K562 (cell line): ENCODE data around the gene GABRQ. TPM values are rescaled to one million over a fixed set of nuclear protein-coding genes. Genes with fewer than 3 reads are reported as not detected.

Source experiments
- ATAC-seq: fragments of 200-7000 bp; cut with Tn5 transposase; 3 replicates; pipeline ENCODE4 v1.9.1; 2020; ENCODE audit warnings: moderate library complexity
- BruUV-seq: library from RNA; stranded (reverse); fragments of 400-500 nt; replicated peaks from 2 replicates; lab custom pipeline; 2021; lab: Mats Ljungman, UMichigan
- CTCF ChIA-PET: fragments of 300-600 bp; formaldehyde crosslinking; extraction: SDS; loops from one replicate; lab custom pipeline; 2021; ENCODE audit warnings: low intra/inter-chr PET ratio; lab: Yijun Ruan, JAX
- POLR2A ChIA-PET: fragments of 300-600, 350-650 bp; sonication (Branson Sonifier 250); formaldehyde crosslinking; extraction: SDS; loops from one replicate; lab custom pipeline; 2021; ENCODE audit warnings: antibody characterized with exemption, inconsistent platforms; lab: Yijun Ruan, JAX
- DNase-seq, 4 experiments: peaks; one replicate each; pipeline versions ENCODE4 v3.0.0 to v3.0.0-alpha.2; 2011 to 2018; ENCODE audit warnings: low spot score in 3 of 4, mixed read lengths in 3 of 4; ENCODE audit errors: extremely low read depth in 1 of 4
- FAIRE-seq: peaks from 2 replicates; lab custom pipeline; 2011; peaks lifted over from hg19 to GRCh38; lab: Jason Lieb, UNC
- H2AFZ ChIP-seq: 2 replicates; pipeline ENCODE4 v1.6.0; 2011; ENCODE audit warnings: low read depth, low read length, control low read depth, inconsistent platforms
- H3K27ac ChIP-seq: fragments of 200-600 bp; 3 replicates; pipeline ENCODE4 v1.8.0; 2011; ENCODE audit warnings: low read depth, mild to moderate bottlenecking, control low read depth, inconsistent platforms, low read length, moderate library complexity, mixed read lengths; ENCODE audit errors: extremely low read depth
- H3K27me3 ChIP-seq, 2 experiments: fragments of 300-600 bp in 1 of 2; 2 replicates in 1 of 2; 3 replicates in 1 of 2; pipeline versions ENCODE4 v1.6.0 to v1.8.0; 2011; ENCODE audit warnings: inconsistent platforms in 2 of 2, low read length in 2 of 2, mild to moderate bottlenecking in 1 of 2, mixed read lengths in 1 of 2, moderate library complexity in 1 of 2; ENCODE audit not compliant: control insufficient read depth in 2 of 2, insufficient read depth in 2 of 2
- H3K36me3 ChIP-seq: fragments of 300-600 bp; 3 replicates; pipeline ENCODE4 v1.8.0; 2011; ENCODE audit warnings: mild to moderate bottlenecking, low read length, inconsistent platforms; ENCODE audit not compliant: control insufficient read depth, insufficient read depth
- H3K4me1 ChIP-seq, 2 experiments: fragments of 200-600 bp in 1 of 2; replicated peaks in 1 of 2; 2 replicates in 1 of 2; 3 replicates in 1 of 2; pipeline versions ENCODE4 v1.5.1 to v1.8.0; 2011; ENCODE audit warnings: inconsistent platforms in 2 of 2, low read length in 2 of 2, mild to moderate bottlenecking in 1 of 2, mixed read lengths in 1 of 2, moderate library complexity in 1 of 2; ENCODE audit not compliant: control insufficient read depth in 2 of 2, insufficient read depth in 2 of 2
- H3K4me2 ChIP-seq: 2 replicates; pipeline ENCODE4 v1.6.1; 2011; ENCODE audit warnings: low read length, control low read depth, inconsistent platforms, mixed read lengths; ENCODE audit not compliant: insufficient read depth
- H3K4me3 ChIP-seq: fragments of 200-600 bp; sonication (generic), shearing (Covaris generic); 2 replicates; pipeline ENCODE4 v1.5.1; 2016; ENCODE audit warnings: control low read depth, inconsistent platforms
- H3K79me2 ChIP-seq: fragments of 200-600 bp; 3 replicates; pipeline ENCODE4 v1.8.0; 2011; ENCODE audit warnings: low read length, inconsistent platforms; ENCODE audit not compliant: control insufficient read depth, insufficient read depth
- H3K9ac ChIP-seq, 2 experiments: 2 replicates each; pipeline versions ENCODE4 v1.6.0 to v1.6.1; 2011; ENCODE audit warnings: low read depth in 2 of 2, low read length in 2 of 2, control low read depth in 1 of 2, inconsistent platforms in 1 of 2, mild to moderate bottlenecking in 1 of 2, mixed read lengths in 1 of 2; ENCODE audit not compliant: insufficient read depth in 1 of 2
- H3K9me1 ChIP-seq: one replicate; pipeline ENCODE4 v1.6.0; 2011; ENCODE audit warnings: inconsistent platforms, mild to moderate bottlenecking, low read length, moderate library complexity; ENCODE audit not compliant: control insufficient read depth, insufficient read depth
- H3K9me3 ChIP-seq: replicated peaks from 2 replicates; pipeline ENCODE4 v1.5.1; 2011; ENCODE audit warnings: low read depth, low read length, inconsistent platforms; ENCODE audit not compliant: control insufficient read depth, insufficient read depth
- H4K20me1 ChIP-seq: replicated peaks from 2 replicates; pipeline ENCODE4 v1.6.1; 2011; ENCODE audit warnings: low read length, inconsistent platforms, mixed read lengths; ENCODE audit not compliant: control insufficient read depth, insufficient read depth
- FOSL1 ChIP-seq: fragments of 200-800 bp; sonication (Bioruptor generic); conservative IDR thresholded peaks from 2 replicates; pipeline ENCODE4 v1.6.1; 2016; ENCODE audit warnings: missing genetic modification characterization, missing compliant biosample characterization
- MAFG ChIP-seq: fragments of 450-650 bp; conservative IDR thresholded peaks from 2 replicates; pipeline ENCODE4 v1.6.1; 2016; ENCODE audit warnings: missing genetic modification characterization, missing compliant biosample characterization
- NFE2 ChIP-seq: IDR thresholded peaks from 2 replicates; pipeline ENCODE4 v1.6.1; 2014; ENCODE audit warnings: antibody characterized with exemption, low read depth
- PHB ChIP-seq: fragments of 250-450 bp; sonication (Bioruptor Pico); IDR thresholded peaks from 2 replicates; pipeline ENCODE4 v1.5.0; 2021
- SMARCA4 ChIP-seq: fragments of 450-650 bp; IDR thresholded peaks from 2 replicates; pipeline ENCODE4 v1.6.1; 2016
- STAG1 ChIP-seq: sonication (generic); formaldehyde crosslinking; IDR thresholded peaks from 2 replicates; pipeline ENCODE4 v1.5.0; 2020; ENCODE audit warnings: missing genetic modification reagents, borderline replicate concordance
- TFAM ChIP-seq: fragments of 250-450 bp; sonication (Bioruptor Pico); conservative IDR thresholded peaks from 2 replicates; pipeline ENCODE4 v1.5.0; 2021; ENCODE audit warnings: mild to moderate bottlenecking, moderate library complexity
- XRCC3 ChIP-seq: fragments of 450-650 bp; IDR thresholded peaks from 2 replicates; pipeline ENCODE4 v1.6.1; 2017; ENCODE audit warnings: mild to moderate bottlenecking, moderate library complexity
- YY1 ChIP-seq, 3 experiments: IDR thresholded peaks; 2 replicates each; pipeline ENCODE4 v1.6.1; 2011; ENCODE audit warnings: low read length in 2 of 3, mild to moderate bottlenecking in 2 of 3, moderate library complexity in 2 of 3, borderline replicate concordance in 1 of 3, control low read depth in 1 of 3, low read depth in 1 of 3; ENCODE audit not compliant: insufficient read depth in 3 of 3, insufficient replicate concordance in 2 of 3, control insufficient read depth in 1 of 3, insufficient read length in 1 of 3; ENCODE audit errors: extremely low read depth in 1 of 3
- ZFX ChIP-seq: sonication (generic); formaldehyde crosslinking; IDR thresholded peaks from 2 replicates; pipeline ENCODE4 v1.8.0; 2022; ENCODE audit warnings: mild to moderate bottlenecking, missing genetic modification reagents, moderate library complexity
- ZNF785 ChIP-seq: fragments of 250-450 bp; sonication (Bioruptor Pico); IDR thresholded peaks from 2 replicates; pipeline ENCODE4 v1.4.0; 2020; ENCODE audit warnings: mild to moderate bottlenecking
- ZZZ3 ChIP-seq: fragments of 450-650 bp; IDR thresholded peaks from 2 replicates; pipeline ENCODE4 v1.6.1; 2016; ENCODE audit warnings: antibody characterized with exemption, mild to moderate bottlenecking, moderate library complexity
- WGBS: fragments of 100-300 bp; shearing (Covaris generic); methylation state at CpG from one replicate; pipeline ENCODE4 v1.1.6; 2016; ENCODE audit warnings: low coverage, mixed read lengths; ENCODE audit not compliant: insufficient coverage; ENCODE audit errors: missing lambda C conversion rate; 5-methylcytosine and 5-hydroxymethylcytosine counted together
- in situ Hi-C: fragments of 300-500 bp; cut with MboI; formaldehyde crosslinking; loops from 4 replicates; pipeline ENCODE4 v1.15.0; 2018; ENCODE audit warnings: inconsistent platforms, mixed read lengths
- intact Hi-C: fragments of 100-400 bp; cut with micrococcal nuclease; formaldehyde crosslinking; loops from 2 replicates; pipeline ENCODE4 v1.14.2; 2022
- polyA plus RNA-seq, 8 experiments: library from polyadenylated mRNA; depleted of rRNA in 4 of 8; stranded (reverse) in 5 of 8; unstranded in 3 of 8; fragments of >200 nt; fragmentation: Nextera tagmentation in 2 of 8; fragmentation: Illumina TruSeq in 1 of 8; extraction: Ambion mirVana in 2 of 8; extraction: Trizol in 1 of 8; gene quantifications; 2 replicates each; pipeline versions ENCODE4 v1.2.1 to v1.2.3, GENCODE V29; 2011 to 2014; ENCODE audit warnings: inconsistent platforms in 1 of 8, missing spikeins in 1 of 8
- total RNA-seq, 7 experiments: library from RNA; depleted of rRNA in 6 of 7; stranded (reverse); fragments of >200 nt in 6 of 7; fragmentation: Illumina TruSeq in 2 of 7; extraction: Trizol in 2 of 7; gene quantifications; 2 replicates each; pipeline versions ENCODE4 v1.2.1 to v1.2.3, GENCODE V29; 2011 to 2021; ENCODE audit warnings: low replicate concordance in 1 of 7
- TF ChIP-seq, protein P1 (sequence below): fragments of 250-450 bp; sonication (Bioruptor Pico); IDR thresholded peaks from 2 replicates; pipeline ENCODE4 v1.5.0; 2021; ENCODE audit warnings: mild to moderate bottlenecking, borderline replicate concordance
- TF ChIP-seq, protein P2 (sequence below): fragments of 250-450 bp; sonication (Bioruptor Pico); IDR thresholded peaks from 2 replicates; pipeline ENCODE4 v1.8.0; 2022; ENCODE audit warnings: inconsistent platforms
- TF ChIP-seq, protein P3 (sequence below): sonication (generic); formaldehyde crosslinking; IDR thresholded peaks from 2 replicates; pipeline ENCODE4 v1.8.0; 2022; ENCODE audit warnings: missing genetic modification reagents, mild to moderate bottlenecking, borderline replicate concordance

Gene GABRQ
- total and polyA plus RNA-seq, 9 of the 15 experiments (the other 6 are each of a cell fraction or from before 2014, with no cell fraction given), result 0.25 to 3.2 (median 1.8) TPM

DNA sequence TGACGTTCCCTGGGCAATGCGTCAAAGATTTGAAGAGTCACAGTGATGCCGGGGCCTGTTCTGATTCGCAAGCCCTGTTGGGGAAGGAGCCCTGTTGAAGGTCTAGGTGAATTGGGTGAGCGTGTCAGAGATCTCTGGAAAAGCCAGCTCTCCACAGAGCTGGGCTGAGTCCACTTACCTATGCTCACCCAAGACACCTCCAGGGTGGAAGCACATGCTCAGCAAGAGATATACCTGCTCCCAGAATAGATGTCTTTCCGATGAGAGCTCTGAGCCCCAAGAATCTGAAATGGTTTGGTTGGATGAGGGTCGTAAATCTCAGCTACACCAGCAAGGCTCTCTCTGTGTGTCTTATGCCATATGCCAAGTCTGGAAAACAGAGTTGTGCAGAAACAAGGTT, 1.7 kb downstream of the GABRQ start (continued):
- TF ChIP-seq, protein P1, sequence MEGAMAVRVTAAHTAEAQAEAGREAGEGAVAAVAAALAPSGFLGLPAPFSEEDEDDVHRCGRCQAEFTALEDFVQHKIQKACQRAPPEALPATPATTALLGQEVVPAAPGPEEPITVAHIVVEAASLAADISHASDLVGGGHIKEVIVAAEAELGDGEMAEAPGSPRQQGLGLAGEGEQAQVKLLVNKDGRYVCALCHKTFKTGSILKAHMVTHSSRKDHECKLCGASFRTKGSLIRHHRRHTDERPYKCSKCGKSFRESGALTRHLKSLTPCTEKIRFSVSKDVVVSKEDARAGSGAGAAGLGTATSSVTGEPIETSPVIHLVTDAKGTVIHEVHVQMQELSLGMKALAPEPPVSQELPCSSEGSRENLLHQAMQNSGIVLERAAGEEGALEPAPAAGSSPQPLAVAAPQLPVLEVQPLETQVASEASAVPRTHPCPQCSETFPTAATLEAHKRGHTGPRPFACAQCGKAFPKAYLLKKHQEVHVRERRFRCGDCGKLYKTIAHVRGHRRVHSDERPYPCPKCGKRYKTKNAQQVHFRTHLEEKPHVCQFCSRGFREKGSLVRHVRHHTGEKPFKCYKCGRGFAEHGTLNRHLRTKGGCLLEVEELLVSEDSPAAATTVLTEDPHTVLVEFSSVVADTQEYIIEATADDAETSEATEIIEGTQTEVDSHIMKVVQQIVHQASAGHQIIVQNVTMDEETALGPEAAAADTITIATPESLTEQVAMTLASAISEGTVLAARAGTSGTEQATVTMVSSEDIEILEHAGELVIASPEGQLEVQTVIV (CRISPR knock-in tag), result no peak
- TF ChIP-seq XRCC3, result no peak
- TF ChIP-seq, all 486 proteins: peak for 0

DNA sequence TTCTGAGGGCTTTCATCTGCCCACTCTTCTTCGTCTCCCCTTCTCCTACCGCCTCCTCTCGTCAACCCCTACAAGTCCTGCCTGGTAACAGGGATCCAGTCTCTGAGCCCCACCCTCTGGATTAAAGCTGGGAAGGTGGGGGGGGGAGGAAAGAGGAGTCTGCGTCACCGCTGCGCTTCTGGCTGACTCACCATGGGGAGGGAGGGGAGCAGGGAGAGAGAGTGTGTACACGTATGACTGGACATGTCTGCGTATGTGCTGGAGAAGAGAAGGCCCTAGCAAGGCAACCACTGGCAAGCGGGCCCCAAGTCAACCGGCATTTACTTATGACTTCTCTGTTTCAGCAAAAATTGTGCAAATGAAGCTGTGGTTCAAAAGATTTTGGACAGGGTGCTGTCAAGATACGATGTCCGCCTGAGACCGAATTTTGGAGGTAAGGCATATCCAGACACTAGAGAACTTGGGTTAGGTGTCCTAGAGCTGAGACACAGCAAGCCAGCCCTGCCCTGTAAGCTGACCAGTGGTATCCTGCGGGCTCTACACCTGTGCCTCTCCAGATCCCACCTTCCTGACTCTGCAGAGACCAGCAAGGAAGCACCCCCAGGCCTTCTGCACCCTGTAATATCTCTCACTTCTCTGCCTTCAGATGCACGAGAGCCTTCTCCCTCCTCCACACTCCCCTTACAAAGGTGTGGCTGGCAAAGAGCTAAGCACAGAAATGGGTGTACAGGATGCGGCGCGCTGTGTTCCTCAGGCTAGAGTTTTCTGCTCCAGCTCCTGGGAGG, 2.5 kb downstream of the GABRQ start:
- in situ Hi-C loops, result loop anchor here (5.0 kb wide), 1 partner anchor 888 kb away; no protein-coding TSS in a partner anchor
- POLR2A ChIA-PET, result interaction anchor here (0.6 kb wide), 1 partner anchor 173 kb away, joined by 5 read pairs; no protein-coding TSS in a partner anchor
- FAIRE-seq, result peak; percentile 84
- no peak for TF ChIP-seq PHB (CRISPR knock-in tag)
- TF ChIP-seq ZNF785 (CRISPR knock-in tag), result no peak
- peak; percentile 94 for TF ChIP-seq FOSL1
- no peak for TF ChIP-seq TFAM (CRISPR knock-in tag)
- peak; percentile 71 for TF ChIP-seq MAFG
- no peak for TF ChIP-seq STAG1 (CRISPR knock-in tag)
- TF ChIP-seq, protein P2, sequence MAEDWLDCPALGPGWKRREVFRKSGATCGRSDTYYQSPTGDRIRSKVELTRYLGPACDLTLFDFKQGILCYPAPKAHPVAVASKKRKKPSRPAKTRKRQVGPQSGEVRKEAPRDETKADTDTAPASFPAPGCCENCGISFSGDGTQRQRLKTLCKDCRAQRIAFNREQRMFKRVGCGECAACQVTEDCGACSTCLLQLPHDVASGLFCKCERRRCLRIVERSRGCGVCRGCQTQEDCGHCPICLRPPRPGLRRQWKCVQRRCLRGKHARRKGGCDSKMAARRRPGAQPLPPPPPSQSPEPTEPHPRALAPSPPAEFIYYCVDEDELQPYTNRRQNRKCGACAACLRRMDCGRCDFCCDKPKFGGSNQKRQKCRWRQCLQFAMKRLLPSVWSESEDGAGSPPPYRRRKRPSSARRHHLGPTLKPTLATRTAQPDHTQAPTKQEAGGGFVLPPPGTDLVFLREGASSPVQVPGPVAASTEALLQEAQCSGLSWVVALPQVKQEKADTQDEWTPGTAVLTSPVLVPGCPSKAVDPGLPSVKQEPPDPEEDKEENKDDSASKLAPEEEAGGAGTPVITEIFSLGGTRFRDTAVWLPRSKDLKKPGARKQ (CRISPR knock-in tag), result no peak
- TF ChIP-seq, protein P3, sequence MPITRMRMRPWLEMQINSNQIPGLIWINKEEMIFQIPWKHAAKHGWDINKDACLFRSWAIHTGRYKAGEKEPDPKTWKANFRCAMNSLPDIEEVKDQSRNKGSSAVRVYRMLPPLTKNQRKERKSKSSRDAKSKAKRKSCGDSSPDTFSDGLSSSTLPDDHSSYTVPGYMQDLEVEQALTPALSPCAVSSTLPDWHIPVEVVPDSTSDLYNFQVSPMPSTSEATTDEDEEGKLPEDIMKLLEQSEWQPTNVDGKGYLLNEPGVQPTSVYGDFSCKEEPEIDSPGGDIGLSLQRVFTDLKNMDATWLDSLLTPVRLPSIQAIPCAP, result no peak
- TF ChIP-seq NFE2, result peak; percentile 84
- no peak for TF ChIP-seq ZZZ3
- no peak for TF ChIP-seq ZFX (CRISPR knock-in tag)
- peak; percentile 46; the same call in 1 of the 2 replicates for TF ChIP-seq SMARCA4
- no peak for TF ChIP-seq YY1 (IDR thresholded peaks at IDR 0.05; ENCODE audit: borderline replicate concordance in 1 of 3, control insufficient read depth in 1 of 3, extremely low read depth in 1 of 3, insufficient read depth in 3 of 3, insufficient read length in 1 of 3, insufficient replicate concordance in 2 of 3, low read depth in 1 of 3, low read length in 2 of 3)

More for the DNA sequence above, 2.5 kb downstream of the GABRQ start:
- H3K4me1 ChIP-seq, result peaks cover 13 to 17% of the 10 kb centered on the region in 2 experiments; a peak in 4 of 5 replicates
- no peaks in the 10 kb centered on the region for H3K27me3 ChIP-seq
- peak; percentile 67 for ATAC-seq
- peak; percentile 72 to 80 (median 74) for DNase-seq
- H3K9me3 ChIP-seq, result no peaks in the 10 kb centered on the region
- H3K79me2 ChIP-seq, result no peaks in the 10 kb centered on the region
- H3K9me1 ChIP-seq, result no peaks in the 10 kb centered on the region
- peak overlapping the region; percentile 55; the same call in 2 of the 3 replicates for H3K27ac ChIP-seq
- no peaks in the 10 kb centered on the region for H4K20me1 ChIP-seq
- intact Hi-C loops, result loop anchor here (10.0 kb wide), 1 partner anchor 275 kb away; no protein-coding TSS in a partner anchor
- 52% methylated on average over 15 of the region's 18 CpGs for WGBS
- BruUV-seq, result no TSS peak
- no peak overlapping the region for H2AFZ ChIP-seq
- H3K9ac ChIP-seq, result no peak overlapping the region
- no peak overlapping the region for H3K4me2 ChIP-seq
- H3K4me3 ChIP-seq, result no peak overlapping the region
- CTCF ChIA-PET, result no interaction called here
- H3K36me3 ChIP-seq, result no peaks in the 10 kb centered on the region; the same call in 2 of the 3 replicates
